Esophagus muscularis mucosa (tissue), 4 donors: Measurements from ENCODE around the gene MBTD1. TPM values are rescaled to one million over a fixed set of nuclear protein-coding genes. Genes with fewer than 3 reads are reported as not detected.

Source experiments
- DNase-seq: peaks from one replicate; pipeline ENCODE4 v3.0.0-alpha.2; 2017; ENCODE audit errors: extremely low spot score
- H3K27ac ChIP-seq, 4 donors: fragments of 200-600 bp; sonication (generic); replicated peaks in 1 of 4; 1 replicate in 3 of 4; 2 replicates in 1 of 4; pipeline ENCODE4 v1.5.1; 2016 to 2019; ENCODE audit warnings: mild to moderate bottlenecking in 1 of 4
- H3K27me3 ChIP-seq, 4 donors: fragments of 200-600 bp; sonication (generic); one replicate each; pipeline versions ENCODE4 v1.5.1 to v1.6.0; 2016 to 2019
- H3K36me3 ChIP-seq, 4 donors: fragments of 200-600 bp; sonication (generic); one replicate each; pipeline ENCODE4 v1.5.1; 2016 to 2019
- H3K4me1 ChIP-seq, 4 donors: fragments of 200-600 bp; sonication (generic); one replicate each; pipeline ENCODE4 v1.5.1; 2016 to 2019
- H3K4me3 ChIP-seq, 4 donors: fragments of 200-600 bp; sonication (generic); 1 replicate in 2 of 4; 2 replicates in 2 of 4; pipeline ENCODE4 v1.5.1; 2016 to 2019; ENCODE audit warnings: mild to moderate bottlenecking in 4 of 4, moderate library complexity in 1 of 4
- H3K9me3 ChIP-seq, 4 donors: fragments of 200-600 bp; sonication (generic); 1 replicate in 3 of 4; 2 replicates in 1 of 4; pipeline ENCODE4 v1.5.1; 2016 to 2019
- CTCF ChIP-seq, 3 experiments: fragments of 200-600 bp in 2 of 3; fragments of 450-650 bp in 1 of 3; sonication (generic) in 2 of 3; IDR thresholded peaks; one replicate each; pipeline ENCODE4 v1.5.1; 2017 to 2019; ENCODE audit warnings: antibody characterized with exemption in 3 of 3, mild to moderate bottlenecking in 2 of 3, moderate library complexity in 1 of 3
- EP300 ChIP-seq: sonication (generic); formaldehyde crosslinking; IDR thresholded peaks from one replicate; pipeline ENCODE4 v1.6.1; 2017; ENCODE audit warnings: antibody characterized with exemption
- POLR2A ChIP-seq: fragments of 450-650 bp; IDR thresholded peaks from one replicate; pipeline ENCODE4 v1.6.1; 2017; ENCODE audit warnings: antibody characterized with exemption, moderate library complexity, mild to moderate bottlenecking, low read depth
- POLR2AphosphoS5 ChIP-seq, 2 donors: sonication (generic); formaldehyde crosslinking; IDR thresholded peaks; one replicate each; pipeline ENCODE4 v1.6.1; 2017; ENCODE audit warnings: antibody characterized with exemption in 2 of 2
- WGBS: methylation state at CpG from one replicate; pipeline ENCODE4 v1.1.5; 2018; 5-methylcytosine and 5-hydroxymethylcytosine counted together
- intact Hi-C: fragments of 100-400 bp; cut with DNase I; formaldehyde crosslinking; loops from one replicate; pipeline ENCODE4 v1.15.1; 2023
- total RNA-seq, 4 donors: library from RNA; depleted of rRNA; stranded (reverse); fragments of >200 nt; gene quantifications; one replicate each; pipeline versions ENCODE4 v1.1.0 to v1.2.1, GENCODE V29; 2016

MBTD1 gene
- total RNA-seq, 4 donors from 2014 or later, result 9.2 to 11.2 (median 9.4) TPM

- intact Hi-C loops, result no loop called here
- WGBS, result 94% methylated on average over 3 of the region's 3 CpGs
- Histone ChIP-seq H3K27ac (no peak overlapping the region), H3K4me1 (peaks cover 0 to 15% (median 7%) of the 10 kb centered on the region in 4 donors), H3K4me3 (no peak overlapping the region), H3K27me3 (no peaks in the 10 kb centered on the region), H3K9me3 (no peaks in the 10 kb centered on the region), H3K36me3 (peaks cover 0 to 28% (median 13%) of the 10 kb centered on the region in 4 donors)
- no peak for TF ChIP-seq CTCF (IDR thresholded peaks at IDR 0.05)
- TF ChIP-seq POLR2AphosphoS5 (IDR thresholded peaks at IDR 0.05), result no peak
- no peak for TF ChIP-seq EP300
- TF ChIP-seq POLR2A, result no peak
- DNase-seq, result no peak
Observed at GRCh38 chr17:51250314-51250840, 9.5 kb downstream of the MBTD1 start.

DNA sequence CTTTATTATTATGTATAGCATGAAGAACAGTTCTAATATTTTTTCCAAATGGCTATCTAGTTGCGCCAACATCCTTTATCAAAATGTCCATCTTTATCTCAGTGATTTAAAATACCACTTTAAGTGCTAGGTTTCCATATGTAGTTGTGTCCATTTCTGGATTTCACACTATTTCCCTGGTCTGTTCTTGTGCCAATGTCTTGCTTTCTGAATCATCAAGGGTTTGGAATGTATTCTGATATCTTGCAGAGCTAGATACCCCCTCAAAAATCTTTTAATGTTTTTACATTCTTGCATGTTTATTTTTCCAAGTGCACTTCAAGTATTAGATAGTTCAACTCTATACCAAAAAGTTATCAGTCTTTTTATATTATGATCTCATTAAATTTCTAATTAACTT lies 14.3 kb downstream of the MBTD1 start:
- intact Hi-C loops, result no loop called here
- Histone ChIP-seq H3K27me3 (no peaks in the 10 kb centered on the region), H3K4me3 (no peak overlapping the region), H3K4me1 (no peaks in the 10 kb centered on the region), H3K36me3 (no peaks in the 10 kb centered on the region), H3K27ac (no peak overlapping the region), H3K9me3 (no peaks in the 10 kb centered on the region)
- TF ChIP-seq EP300 (no peak), POLR2A (no peak), POLR2AphosphoS5 (IDR thresholded peaks at IDR 0.05) (no peak), CTCF (IDR thresholded peaks at IDR 0.05) (no peak)
- WGBS, result 100% methylated on average over 1 of the region's 1 CpG
- no peak for DNase-seq

DNA sequence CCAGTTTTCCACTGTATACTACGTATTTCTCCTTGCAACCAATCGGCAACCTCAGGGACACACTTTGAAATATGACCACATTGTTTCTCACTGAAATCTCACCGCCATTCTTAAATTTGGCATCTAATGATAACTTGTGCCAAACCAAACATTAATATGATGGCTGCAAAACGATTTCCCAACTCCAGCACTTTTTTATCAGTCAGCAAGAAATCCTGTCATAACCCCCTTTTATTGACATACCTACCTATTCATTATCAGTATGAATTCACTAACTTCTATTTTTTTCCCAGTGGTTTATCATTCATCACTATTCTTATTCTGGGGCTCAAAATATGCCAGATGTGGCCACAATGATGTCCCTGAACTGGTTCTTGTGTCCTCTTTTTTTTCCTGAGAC lies 15.8 kb downstream of the MBTD1 start:
- H3K9me3 ChIP-seq, result no peaks in the 10 kb centered on the region
- H3K27me3 ChIP-seq, result no peaks in the 10 kb centered on the region
- intact Hi-C loops, result no loop called here
- 86% methylated on average over 4 of the region's 4 CpGs for WGBS
- H3K36me3 ChIP-seq, result no peaks in the 10 kb centered on the region
- no peak overlapping the region for H3K4me3 ChIP-seq
- TF ChIP-seq POLR2A, result no peak
- TF ChIP-seq EP300, result no peak
- TF ChIP-seq POLR2AphosphoS5 (IDR thresholded peaks at IDR 0.05), result no peak
- no peak for TF ChIP-seq CTCF (IDR thresholded peaks at IDR 0.05)
- DNase-seq, result no peak
- H3K4me1 ChIP-seq, result no peaks in the 10 kb centered on the region
- H3K27ac ChIP-seq, result no peak overlapping the region

- Histone ChIP-seq H3K9me3 (no peaks in the 10 kb centered on the region), H3K36me3 (no peaks in the 10 kb centered on the region), H3K27ac (no peak overlapping the region), H3K27me3 (no peaks in the 10 kb centered on the region), H3K4me3 (no peak overlapping the region), H3K4me1 (no peaks in the 10 kb centered on the region)
- intact Hi-C loops, result no loop called here
- no peak for DNase-seq
- no peak for TF ChIP-seq CTCF (IDR thresholded peaks at IDR 0.05)
- no peak for TF ChIP-seq POLR2AphosphoS5 (IDR thresholded peaks at IDR 0.05)
- TF ChIP-seq POLR2A, result no peak
- no peak for TF ChIP-seq EP300
- 88% methylated on average over 2 of the region's 2 CpGs for WGBS
Observed at GRCh38 chr17:51240275-51240674, 19.6 kb downstream of the MBTD1 start.

- Histone ChIP-seq H3K4me3 (no peak overlapping the region), H3K9me3 (no peaks in the 10 kb centered on the region), H3K36me3 (no peaks in the 10 kb centered on the region), H3K27me3 (no peaks in the 10 kb centered on the region), H3K4me1 (no peaks in the 10 kb centered on the region), H3K27ac (no peak overlapping the region)
- intact Hi-C loops, result no loop called here
- DNase-seq, result no peak
- TF ChIP-seq POLR2A, result no peak
- no peak for TF ChIP-seq CTCF (IDR thresholded peaks at IDR 0.05)
- TF ChIP-seq EP300, result no peak
- no peak for TF ChIP-seq POLR2AphosphoS5 (IDR thresholded peaks at IDR 0.05)
- WGBS, result 83% methylated on average over 6 of the region's 6 CpGs
Observed at GRCh38 chr17:51238255-51238887, 21.5 kb downstream of the MBTD1 start.
